ENCODE results near the gene MAGEA8. TPM values are rescaled to one million over a fixed set of nuclear protein-coding genes. Genes with fewer than 3 reads are reported as not detected.
"Not testable (repeated sequence)": the region's sequence is repeated elsewhere in the genome, so short reads cannot be mapped to it uniquely, and the experiment has no call there.

MAGEA8 gene
- total RNA-seq, 1 donor from 2014 or later, result not detected

DNA sequence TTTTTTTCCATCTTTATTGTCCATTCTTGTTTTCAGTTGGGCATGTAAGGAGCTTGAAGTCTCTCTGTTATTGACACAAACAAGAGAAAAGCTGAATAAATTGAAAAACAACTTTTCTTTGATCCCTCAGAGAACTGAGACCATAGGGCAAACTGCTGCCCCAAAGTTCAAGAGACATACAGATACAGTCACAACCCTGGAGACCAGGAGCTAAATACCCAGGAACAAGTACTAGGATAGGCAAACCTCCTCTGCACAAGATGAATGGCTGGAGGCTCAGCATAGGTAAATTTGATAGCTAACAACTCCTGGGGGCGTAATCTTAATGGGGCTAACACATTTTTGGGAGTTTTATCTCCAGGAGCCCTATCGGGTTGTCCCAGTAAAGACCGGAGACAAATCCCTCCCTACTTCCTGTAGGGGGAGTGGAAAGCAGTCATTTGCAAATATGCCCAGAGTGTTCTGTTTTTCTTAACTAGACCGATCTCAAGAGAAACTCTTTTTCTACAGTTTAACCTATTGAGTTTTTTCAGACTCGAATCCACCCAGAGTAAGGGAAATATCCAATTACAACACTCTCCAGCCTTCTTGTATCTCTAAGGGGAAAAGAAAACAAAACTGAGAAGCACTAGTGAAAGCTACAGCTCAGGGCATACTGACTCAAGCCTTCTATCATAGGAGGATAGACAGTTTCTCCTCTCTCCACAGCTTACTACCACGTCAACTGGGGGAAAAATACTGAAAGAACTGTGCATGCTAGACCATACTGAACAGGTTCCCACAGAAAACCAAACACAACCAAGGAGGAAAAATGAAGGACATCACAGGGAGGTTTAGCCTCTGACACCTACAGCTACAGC lies 23.1 kb downstream of the MAGEA8 start:
- DNase-seq (ENCODE audit: low read depth in 2 of 2), result no peak

DNA sequence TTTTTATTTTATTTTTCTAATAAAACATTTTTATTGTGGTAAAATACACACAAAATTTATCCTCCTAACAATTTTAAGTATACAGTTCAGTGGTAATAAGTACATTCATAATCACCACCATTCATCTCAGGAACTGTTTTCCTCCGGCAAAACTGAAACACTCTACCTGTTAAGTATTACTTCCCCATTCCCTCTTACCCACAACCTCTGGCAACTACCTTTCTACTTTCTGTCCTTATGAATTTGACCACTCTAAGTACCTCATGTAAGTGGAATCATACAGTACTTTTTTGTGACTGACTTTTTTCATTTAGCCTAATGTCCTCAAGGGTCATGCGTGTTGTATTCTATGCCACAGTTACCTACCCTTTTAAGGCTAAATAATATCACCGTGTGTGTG lies 27.3 kb downstream of the MAGEA8 start:
- DNase-seq (ENCODE audit: low read depth in 2 of 2), result no peak

DNA sequence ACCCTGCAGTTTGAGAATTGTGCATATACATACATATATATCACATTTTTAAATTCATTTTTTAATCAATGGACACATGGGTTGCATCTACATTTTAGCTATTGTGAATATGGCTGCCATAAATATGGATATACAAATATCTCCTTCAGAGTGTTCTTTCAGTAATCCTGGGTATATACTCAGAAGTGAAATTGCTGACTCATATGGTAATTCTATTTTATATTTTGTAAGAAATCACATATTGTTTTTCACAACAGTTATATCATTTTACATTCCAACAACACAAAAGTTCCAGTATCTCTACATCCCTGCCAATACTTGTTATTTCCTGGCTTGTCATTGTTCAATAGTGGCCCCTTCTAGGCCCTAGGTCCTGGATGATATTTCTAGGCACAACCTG lies 27.7 kb downstream of the MAGEA8 start:
- DNase-seq (ENCODE audit: low read depth in 2 of 2), result no peak

DNA sequence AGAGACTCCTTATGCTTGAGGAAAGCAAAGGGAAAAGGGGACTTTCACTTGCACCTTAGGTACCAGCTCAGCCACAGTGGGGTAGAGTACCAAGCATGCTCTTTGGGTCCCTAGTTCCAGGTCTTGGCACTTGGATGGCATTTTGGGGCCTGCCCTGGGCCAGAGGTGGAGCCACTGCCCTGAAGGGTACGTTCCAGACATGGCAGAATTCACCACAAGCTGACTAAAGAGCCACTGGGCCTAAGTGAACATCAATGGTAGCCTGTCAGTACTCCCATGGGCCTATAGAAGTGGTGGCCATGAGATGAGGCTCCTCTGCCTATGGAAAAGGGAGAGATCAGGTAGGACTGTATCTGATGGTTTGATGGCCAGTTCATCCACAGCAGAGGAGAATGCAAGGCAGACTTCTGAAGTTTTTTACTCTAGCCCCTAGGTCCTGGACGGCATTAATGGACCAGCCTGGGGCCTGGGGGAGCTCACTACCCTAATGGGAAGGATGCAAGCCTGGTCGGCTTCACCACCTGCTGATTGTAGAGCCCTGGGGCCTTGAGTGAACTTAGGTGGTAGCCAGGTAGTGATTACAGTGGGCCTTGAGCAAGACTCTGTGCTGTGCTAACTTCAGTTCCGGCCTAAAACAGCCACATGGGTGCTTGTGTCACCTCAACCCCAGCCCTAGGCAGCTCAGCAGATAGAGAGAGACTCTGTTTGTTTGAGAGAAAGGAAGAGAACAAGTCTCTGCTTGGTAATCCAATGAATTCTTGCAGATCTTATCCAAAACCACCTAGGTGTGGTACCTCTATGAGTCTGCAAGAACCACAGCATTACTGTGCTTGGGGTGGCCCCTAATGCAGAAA lies 28.6 kb downstream of the MAGEA8 start:
- no peak for DNase-seq (ENCODE audit: low read depth in 2 of 2)

DNA sequence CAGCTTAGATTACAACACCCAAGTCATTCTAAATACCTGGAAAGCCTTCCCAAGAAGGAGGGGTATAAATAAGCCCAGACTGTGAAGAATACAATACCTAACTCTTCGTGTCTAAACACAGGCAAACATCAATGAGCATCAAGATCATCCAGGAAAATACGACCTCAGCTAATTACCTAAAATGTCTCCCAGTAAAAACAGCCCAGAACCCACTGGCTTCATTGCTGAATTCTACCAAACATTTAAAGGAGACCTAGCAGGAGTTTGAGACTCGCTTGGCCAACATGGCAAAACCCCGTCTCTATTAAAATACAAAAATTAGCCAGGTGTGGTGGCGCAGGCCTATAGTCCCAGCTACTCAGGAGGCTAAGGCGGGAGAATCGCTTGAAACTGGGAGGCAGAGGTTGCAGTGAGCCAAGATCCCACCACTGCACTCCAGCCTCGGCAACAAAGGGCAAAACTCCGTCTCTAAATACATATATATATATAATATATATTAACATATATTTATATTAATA lies 29.3 kb downstream of the MAGEA8 start:
- no peak for DNase-seq (ENCODE audit: low read depth in 2 of 2)

DNA sequence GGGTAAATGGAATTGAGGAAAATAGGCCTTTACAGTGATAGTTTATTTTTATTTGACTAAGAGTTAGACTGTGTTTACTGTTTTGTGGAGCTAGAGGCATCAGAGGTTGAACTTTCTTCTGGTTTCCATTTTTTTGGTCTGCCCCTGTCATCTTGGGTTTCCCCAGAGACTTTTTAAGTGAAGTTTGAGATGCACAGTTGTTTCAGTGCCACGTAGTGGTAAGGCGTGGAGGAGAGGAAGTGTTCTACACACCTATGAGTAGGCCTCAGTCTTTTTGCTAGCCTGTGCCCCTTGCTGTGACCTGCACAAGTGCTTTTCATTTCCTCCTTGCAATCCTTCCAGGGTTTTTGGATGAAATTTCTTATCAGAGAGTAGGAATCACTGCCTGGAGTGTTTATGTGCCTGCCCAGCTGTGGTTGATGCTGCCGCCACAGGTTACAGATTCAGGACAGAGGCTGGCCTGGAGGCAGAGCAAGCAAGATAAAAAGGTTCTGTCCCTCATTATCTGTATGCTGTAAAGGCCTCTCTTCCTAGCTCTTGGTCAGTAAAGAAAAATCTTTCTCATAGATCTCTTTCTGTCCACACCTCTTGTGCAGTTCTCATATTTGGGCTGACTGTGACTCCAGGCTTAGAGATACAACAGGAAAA lies 35.9 kb downstream of the MAGEA8 start:
- no peak for DNase-seq (ENCODE audit: low read depth in 2 of 2)

DNA sequence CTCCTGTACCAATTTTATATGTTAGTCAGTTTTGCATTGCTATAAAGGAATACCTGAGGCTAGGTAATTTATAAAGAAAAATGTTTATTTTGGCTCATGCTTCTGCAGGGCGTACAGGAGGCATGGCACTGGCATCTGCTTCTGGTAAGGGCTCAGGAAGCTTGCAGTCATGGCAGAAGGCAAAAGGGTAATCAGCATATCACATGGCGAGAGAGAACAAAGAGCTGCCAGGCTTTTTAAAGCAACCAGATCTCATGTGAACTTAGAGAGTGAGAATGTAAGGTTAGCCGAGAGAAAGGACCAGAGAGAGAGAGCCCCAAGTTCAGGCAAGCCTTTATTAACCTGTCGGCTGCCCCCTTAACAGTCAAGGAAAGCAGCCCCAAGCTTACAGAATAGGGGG lies 42.9 kb downstream of the MAGEA8 start:
- DNase-seq (ENCODE audit: low read depth in 2 of 2), result not testable (repeated sequence)

DNA sequence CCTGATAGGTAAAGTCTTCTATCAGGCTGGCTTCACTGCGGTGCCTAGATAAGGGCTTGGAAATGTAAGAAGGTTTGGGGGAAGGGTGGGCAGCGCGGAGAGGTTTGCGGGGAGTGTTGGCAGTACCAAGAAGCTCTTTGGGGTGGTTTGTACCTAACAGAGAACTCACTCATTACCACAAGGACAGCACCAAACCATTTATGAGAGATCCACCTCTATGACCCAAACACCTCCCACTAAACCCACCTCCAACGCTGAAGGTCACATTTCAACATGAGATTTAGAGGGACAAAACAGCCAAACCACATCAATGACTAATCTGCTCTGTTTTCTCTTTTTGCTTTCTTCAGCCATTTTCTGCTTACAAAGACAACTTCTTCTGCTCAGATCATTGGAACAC lies 43.5 kb downstream of the MAGEA8 start:
- DNase-seq (ENCODE audit: low read depth in 2 of 2), result not testable (repeated sequence)

DNA sequence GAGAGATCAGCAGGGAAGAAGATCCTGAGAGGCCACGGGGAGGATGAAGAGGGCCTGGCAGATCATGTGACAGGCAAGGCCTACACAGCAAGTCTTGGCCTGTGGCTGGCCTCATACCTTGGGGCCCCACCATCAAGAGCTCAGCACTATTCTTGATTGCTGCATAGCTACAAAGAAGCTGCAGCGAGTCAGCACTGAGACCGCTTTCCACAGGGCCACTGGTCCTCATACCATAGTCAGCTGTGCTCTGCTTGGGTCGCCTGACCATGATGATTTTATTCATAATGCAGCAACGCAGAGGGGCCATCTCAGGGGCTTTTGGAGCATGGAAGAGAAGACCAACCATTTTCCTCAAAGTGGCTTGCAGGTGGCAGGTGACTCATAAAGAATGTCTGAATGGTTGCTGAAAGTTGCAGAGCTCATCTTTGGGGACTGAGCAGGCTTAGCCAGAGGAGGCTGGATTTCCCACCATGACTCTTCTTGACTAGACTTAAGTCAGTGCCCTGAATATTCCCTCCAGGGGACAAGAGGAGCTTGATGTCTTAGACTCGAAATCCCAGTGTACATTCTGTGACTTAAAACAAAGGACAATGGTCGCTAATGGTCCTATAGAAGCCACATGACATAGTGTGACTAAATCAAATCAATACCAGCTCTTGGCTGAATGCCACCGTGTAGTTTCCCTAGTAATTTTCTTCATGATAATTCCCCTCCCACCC lies 46.4 kb downstream of the MAGEA8 start:
- not testable (repeated sequence) for DNase-seq (ENCODE audit: low read depth in 2 of 2)

DNA sequence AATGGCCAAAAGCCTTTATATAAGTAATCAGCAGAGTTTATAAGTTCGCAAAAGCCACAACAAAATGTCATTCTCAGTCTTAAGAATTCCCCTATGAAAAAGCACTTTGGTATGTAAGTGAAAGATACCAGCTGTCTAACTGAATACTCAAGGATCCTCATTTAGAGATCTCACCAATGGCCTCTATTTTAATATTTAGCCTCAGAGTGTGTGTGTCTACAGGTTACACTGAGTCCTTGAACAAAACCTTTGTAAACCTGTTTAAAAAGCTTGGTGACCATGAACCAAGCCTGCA lies 46.9 kb downstream of the MAGEA8 start:
- DNase-seq (ENCODE audit: low read depth in 2 of 2), result not testable (repeated sequence)

DNA sequence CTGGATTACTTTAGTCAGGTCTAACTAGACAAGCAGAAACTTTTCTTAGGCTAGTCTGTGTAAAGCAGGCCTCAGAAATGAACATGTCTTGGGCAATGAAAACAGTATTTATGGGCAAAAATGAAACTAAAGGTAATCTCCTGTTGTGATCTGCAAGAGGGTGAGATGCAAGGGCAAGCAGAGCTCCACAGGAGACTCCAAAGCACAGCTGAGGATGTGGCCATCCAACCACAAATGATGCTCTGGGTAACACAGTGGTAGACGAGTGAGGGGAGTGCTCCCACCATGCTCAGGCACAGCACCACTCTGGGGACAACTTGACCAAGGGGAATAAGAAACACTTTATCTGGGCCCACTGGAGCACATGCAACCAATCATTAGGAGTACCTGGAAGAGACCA lies 47.7 kb downstream of the MAGEA8 start:
- not testable (repeated sequence) for DNase-seq (ENCODE audit: low read depth in 2 of 2)

DNA sequence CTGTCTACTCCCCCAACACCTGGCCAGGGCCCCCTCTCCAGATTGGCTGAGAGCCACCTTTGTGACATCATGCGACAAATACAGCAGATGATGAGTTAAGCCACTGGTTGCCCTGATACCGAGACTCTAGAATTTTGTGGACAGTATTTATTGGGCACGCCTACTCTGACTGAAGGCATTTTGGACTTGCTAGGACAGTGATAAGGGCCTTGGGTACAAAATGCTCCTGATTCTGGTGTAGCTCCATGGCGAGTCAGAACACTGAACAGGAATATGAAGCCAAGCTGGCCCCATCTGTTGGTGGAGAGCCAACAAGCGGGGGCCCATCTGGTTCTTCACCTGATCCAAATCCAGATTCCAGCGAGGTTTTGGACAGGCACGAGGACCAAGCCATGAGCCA lies 48.4 kb downstream of the MAGEA8 start, which contains the start of gene HSFX4:
HSFX4 (plus strand) TSS at position 174 of the 400 bp plus-strand sequence; CDS start at position 246, 72 bp downstream.
- DNase-seq (ENCODE audit: low read depth in 2 of 2), result not testable (repeated sequence)

DNA sequence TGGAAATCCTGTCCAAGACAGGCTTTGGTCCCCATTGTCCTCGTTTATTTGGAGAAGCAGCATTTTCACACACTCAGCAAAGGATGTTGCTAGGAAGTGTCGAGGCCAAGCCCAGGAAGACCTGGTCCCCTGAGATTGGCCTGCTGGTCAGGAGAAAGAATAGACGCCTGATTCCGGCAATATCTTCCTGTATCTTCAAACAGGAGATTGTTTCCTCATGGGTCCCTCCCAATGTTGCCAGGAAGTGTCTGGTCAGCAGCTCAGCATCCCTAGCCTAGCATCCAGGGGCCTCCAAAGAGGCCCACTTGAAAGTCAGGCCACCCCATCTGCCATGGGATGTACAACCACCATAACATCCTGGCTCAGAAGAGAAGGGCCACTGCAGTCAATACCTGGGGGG lies 50.4 kb downstream of the MAGEA8 start:
- DNase-seq (ENCODE audit: low read depth in 2 of 2), result not testable (repeated sequence)

DNA sequence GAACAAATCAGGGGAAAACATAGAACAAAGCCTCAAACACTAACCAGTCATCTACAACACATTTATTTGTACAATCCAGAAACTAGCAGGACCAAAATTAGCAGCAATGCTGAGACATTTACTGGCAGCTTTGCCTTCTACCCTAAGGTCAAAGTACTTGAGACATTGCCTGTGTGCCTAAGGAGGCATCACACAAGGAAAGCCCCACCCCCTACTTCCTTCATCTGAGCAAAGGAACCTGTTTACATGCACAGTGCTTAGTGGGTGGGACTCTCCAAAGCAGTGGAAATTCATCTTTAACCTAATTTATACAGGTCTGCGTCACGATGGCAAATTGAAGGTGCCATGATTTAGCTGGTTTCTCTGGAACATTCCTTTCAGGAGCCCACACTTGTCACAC lies 51.2 kb downstream of the MAGEA8 start:
- not testable (repeated sequence) for DNase-seq (ENCODE audit: low read depth in 2 of 2)

DNA sequence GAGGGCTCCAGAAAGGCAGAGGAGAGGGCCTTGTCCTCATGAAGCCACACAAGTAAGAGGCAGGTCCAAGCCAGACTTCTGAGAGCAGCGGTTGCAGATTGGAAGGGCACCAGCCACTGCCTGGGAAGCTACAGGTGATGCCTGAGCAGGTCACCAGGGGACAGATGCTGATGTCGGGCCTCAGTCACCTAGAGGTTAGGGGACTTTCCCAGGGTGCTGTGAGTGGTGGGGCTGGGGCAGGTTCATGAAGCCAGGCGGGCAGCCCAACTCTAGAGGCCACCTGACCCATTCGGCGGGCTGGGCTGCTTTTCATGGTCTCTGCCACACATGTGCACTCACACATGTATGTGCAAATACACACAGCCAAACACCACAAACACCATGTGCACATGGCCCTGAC lies 52.0 kb downstream of the MAGEA8 start:
- not testable (repeated sequence) for DNase-seq (ENCODE audit: low read depth in 2 of 2)

DNA sequence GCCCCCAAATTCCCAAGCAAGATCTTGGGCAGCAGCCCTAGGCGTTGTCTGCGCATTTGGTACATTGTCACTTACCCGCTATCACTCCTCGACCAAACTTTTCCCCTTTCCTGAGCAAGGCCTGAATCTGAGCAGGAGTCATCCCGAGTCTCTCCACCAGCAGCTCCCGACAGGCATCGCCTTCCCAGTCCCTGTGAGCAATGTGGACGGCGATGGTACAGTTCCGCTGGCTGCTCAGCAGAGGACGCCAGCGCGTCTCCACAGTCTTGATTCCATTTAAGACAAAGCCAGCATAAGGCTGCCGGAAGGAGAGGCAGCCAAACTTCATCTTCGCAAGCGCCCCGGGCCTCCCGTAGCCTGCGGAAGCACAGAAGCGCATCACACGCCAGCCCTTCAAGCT lies 52.6 kb downstream of the MAGEA8 start:
- DNase-seq (ENCODE audit: low read depth in 2 of 2), result not testable (repeated sequence)

Other genes starting within 250 kb of the MAGEA8 start
- gene TMEM185A, start 249.4 kb upstream of the MAGEA8 start, total RNA-seq, result 16.9 and 21.2 TPM in 2 replicates
- gene MAGEA11, start 169.1 kb upstream of the MAGEA8 start, total RNA-seq, result not detected in 2 replicates
- 0.26 and 0.63 TPM in 2 replicates for gene HSFX1, start 107.1 kb upstream of the MAGEA8 start, total RNA-seq
- gene MAGEA9, start 99.3 kb upstream of the MAGEA8 start, total RNA-seq, result not detected in 2 replicates
- gene HSFX4, start 48.4 kb downstream of the MAGEA8 start, total RNA-seq, result not detected in 2 replicates
- 11.7 and 17.1 TPM in 2 replicates for gene EOLA2, start 57.3 kb downstream of the MAGEA8 start, total RNA-seq